Osteoblast (primary cell): Measurements from ENCODE around the gene SF3A1. TPM values are rescaled to one million over a fixed set of nuclear protein-coding genes. Genes with fewer than 3 reads are reported as not detected.
A peak's percentile ranks its signal among the peaks of the same experiment; 100 is the strongest.
"Not testable (repeated sequence)": the region's sequence is repeated elsewhere in the genome, so short reads cannot be mapped to it uniquely, and the experiment has no call there.

ENCODE experiments used
- DNase-seq: peaks from one replicate; pipeline ENCODE4 v3.0.0; 2011; ENCODE audit warnings: low spot score, mixed read lengths; ENCODE audit not compliant: insufficient read length; ENCODE audit errors: missing footprints
- H2AFZ ChIP-seq: 2 replicates; pipeline ENCODE4 v1.6.0; 2011; ENCODE audit warnings: mild to moderate bottlenecking, low read length
- H3K27ac ChIP-seq: 2 replicates; pipeline ENCODE4 v1.5.1; 2011; ENCODE audit warnings: mild to moderate bottlenecking, low read depth, low read length, moderate library complexity
- H3K27me3 ChIP-seq: 2 replicates; pipeline ENCODE4 v1.6.0; 2012; ENCODE audit warnings: mild to moderate bottlenecking, control low read depth, inconsistent platforms, low read length, moderate library complexity; ENCODE audit not compliant: insufficient read depth
- H3K36me3 ChIP-seq: 2 replicates; pipeline ENCODE4 v1.5.1; 2011; ENCODE audit warnings: mild to moderate bottlenecking, low read length, control low read depth, moderate library complexity; ENCODE audit not compliant: insufficient read depth
- H3K4me1 ChIP-seq: 2 replicates; pipeline ENCODE4 v1.5.1; 2011; ENCODE audit warnings: mild to moderate bottlenecking, low read length, control low read depth, moderate library complexity; ENCODE audit not compliant: insufficient read depth
- H3K4me2 ChIP-seq: 2 replicates; pipeline ENCODE4 v1.6.0; 2011; ENCODE audit warnings: mild to moderate bottlenecking, low read length; ENCODE audit not compliant: insufficient read depth
- H3K4me3 ChIP-seq: fragments of 200-600 bp; sonication (generic); 3 replicates; pipeline ENCODE4 v1.5.1; 2012; ENCODE audit warnings: mild to moderate bottlenecking, low read length, inconsistent platforms; ENCODE audit not compliant: insufficient read depth
- H3K79me2 ChIP-seq: 2 replicates; pipeline ENCODE4 v1.6.0; 2012; ENCODE audit warnings: mild to moderate bottlenecking, low read length, control low read depth, inconsistent platforms; ENCODE audit not compliant: insufficient read depth
- H3K9me3 ChIP-seq: 2 replicates; pipeline ENCODE4 v1.5.1; 2011; ENCODE audit warnings: low read depth, low read length, control low read depth
- H4K20me1 ChIP-seq: 2 replicates; pipeline ENCODE4 v1.6.0; 2012; ENCODE audit warnings: mild to moderate bottlenecking, low read length, control low read depth; ENCODE audit not compliant: insufficient read depth
- CTCF ChIP-seq: IDR thresholded peaks from 2 replicates; pipeline ENCODE4 v1.5.1; 2011; ENCODE audit warnings: mild to moderate bottlenecking, low read depth, low read length, moderate library complexity; ENCODE audit errors: extremely low read depth
- total RNA-seq: library from RNA; depleted of rRNA; stranded (reverse); fragments of >200 nt; gene quantifications from 2 replicates; pipeline ENCODE4 v1.2.3, GENCODE V29; 2012

SF3A1 gene
- total RNA-seq, 1 donor: 21.7 TPM

GRCh38 chr22:30402028-30402765, 45.5 kb upstream of the SF3A1 start:
- TF ChIP-seq CTCF: no peak
- Histone ChIP-seq H3K79me2 (peaks cover 71% of the 10 kb centered on the region), H3K4me2 (peak overlapping the region; percentile 32), H3K4me3 (no peak overlapping the region), H3K4me1 (peaks cover 35% of the 10 kb centered on the region), H3K36me3 (peaks cover 35% of the 10 kb centered on the region), H3K9me3 (no peaks in the 10 kb centered on the region), H4K20me1 (peaks cover 34% of the 10 kb centered on the region), H3K27me3 (no peaks in the 10 kb centered on the region), H3K27ac (no peak overlapping the region), H2AFZ (no peak overlapping the region)
- DNase-seq: peak; percentile 74

GRCh38 chr22:30401024-30401423, 44.3 kb upstream of the SF3A1 start:
- H3K4me3 ChIP-seq, H3K27ac ChIP-seq, DNase-seq, H3K4me2 ChIP-seq, H3K9me3 ChIP-seq, H2AFZ ChIP-seq, H3K27me3 ChIP-seq: not testable (repeated sequence)
- peaks cover 39% of the 10 kb centered on the region for H3K4me1 ChIP-seq
- H4K20me1 ChIP-seq: peaks cover 34% of the 10 kb centered on the region
- peaks cover 75% of the 10 kb centered on the region for H3K79me2 ChIP-seq
- H3K36me3 ChIP-seq: peaks cover 23% of the 10 kb centered on the region

GRCh38 chr22:30400159-30400558, 43.5 kb upstream of the SF3A1 start:
- no peak overlapping the region for H3K4me3 ChIP-seq
- no peak for TF ChIP-seq CTCF
- H3K27me3 ChIP-seq: no peaks in the 10 kb centered on the region
- H4K20me1 ChIP-seq: peaks cover 34% of the 10 kb centered on the region
- peaks cover 66% of the 10 kb centered on the region for H3K79me2 ChIP-seq
- H3K4me1 ChIP-seq: peaks cover 32% of the 10 kb centered on the region
- H3K36me3 ChIP-seq: peaks cover 20% of the 10 kb centered on the region
- DNase-seq: peak; percentile 66
- H2AFZ ChIP-seq: no peak overlapping the region
- no peaks in the 10 kb centered on the region for H3K9me3 ChIP-seq
- no peak overlapping the region for H3K4me2 ChIP-seq
- H3K27ac ChIP-seq: peak overlapping the region; percentile 4

GRCh38 chr22:30399718-30400117, 43.0 kb upstream of the SF3A1 start:
- Histone ChIP-seq H3K4me1 (peaks cover 30% of the 10 kb centered on the region), H4K20me1 (peaks cover 34% of the 10 kb centered on the region), H3K4me3 (no peak overlapping the region), H3K4me2 (no peak overlapping the region), H3K36me3 (peaks cover 17% of the 10 kb centered on the region), H3K27me3 (no peaks in the 10 kb centered on the region), H3K79me2 (peaks cover 64% of the 10 kb centered on the region), H3K9me3 (no peaks in the 10 kb centered on the region), H2AFZ (no peak overlapping the region), H3K27ac (no peak overlapping the region)
- no peak for TF ChIP-seq CTCF
- DNase-seq: no peak
